ELR (cell line): Measurements from ENCODE around the gene STX4.
"Not testable (repeated sequence)": the region's sequence is repeated elsewhere in the genome, so short reads cannot be mapped to it uniquely, and the experiment has no call there.

Source experiments
- DNase-seq: peaks from one replicate; pipeline ENCODE4 v3.0.0-alpha.2; 2015; ENCODE audit warnings: low read depth

The STX4 gene

DNA sequence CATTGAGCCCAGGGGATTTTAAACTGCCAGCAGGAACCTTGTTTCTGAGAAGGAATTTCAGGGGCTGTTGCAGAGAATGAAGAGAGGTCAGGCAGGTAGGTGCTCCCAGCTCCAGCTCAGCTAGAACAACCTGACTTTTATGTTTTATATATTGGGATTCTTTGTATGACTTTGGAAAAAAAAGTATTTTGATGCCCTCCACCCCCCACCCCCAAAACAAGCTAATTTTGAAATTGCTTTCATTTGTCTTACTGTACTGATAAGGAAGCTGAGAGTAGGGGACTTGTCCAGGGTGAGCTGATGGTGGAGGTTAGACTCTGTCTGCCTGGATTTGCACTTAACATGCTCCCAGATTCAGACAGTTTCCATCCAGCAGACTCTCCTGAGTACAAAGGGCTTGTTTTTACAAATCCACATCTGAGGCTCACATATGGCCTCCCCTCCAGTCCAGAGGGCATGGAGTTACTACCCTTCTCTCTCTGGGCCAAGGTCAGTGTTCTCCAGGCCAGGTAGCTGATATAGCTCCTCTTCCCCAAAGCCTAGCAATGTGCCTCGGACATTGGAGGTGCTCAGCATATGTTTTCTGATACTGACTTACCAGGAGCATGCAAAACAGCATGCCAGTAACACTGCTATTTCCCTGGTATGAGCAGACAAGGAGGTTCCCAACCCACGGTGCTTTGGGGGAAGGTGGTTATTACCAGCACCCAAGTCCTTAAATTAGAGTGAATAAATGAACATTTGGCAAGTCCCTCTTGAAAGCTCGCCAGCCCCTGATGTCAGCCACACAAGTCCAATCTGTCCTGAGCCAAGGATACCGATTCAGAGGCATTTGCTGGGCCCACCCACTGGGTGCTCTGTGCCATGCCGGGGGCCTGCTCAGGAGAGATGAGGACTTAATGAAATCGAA is 34.3 kb upstream of the STX4 start:
- DNase-seq, result no peak

DNA sequence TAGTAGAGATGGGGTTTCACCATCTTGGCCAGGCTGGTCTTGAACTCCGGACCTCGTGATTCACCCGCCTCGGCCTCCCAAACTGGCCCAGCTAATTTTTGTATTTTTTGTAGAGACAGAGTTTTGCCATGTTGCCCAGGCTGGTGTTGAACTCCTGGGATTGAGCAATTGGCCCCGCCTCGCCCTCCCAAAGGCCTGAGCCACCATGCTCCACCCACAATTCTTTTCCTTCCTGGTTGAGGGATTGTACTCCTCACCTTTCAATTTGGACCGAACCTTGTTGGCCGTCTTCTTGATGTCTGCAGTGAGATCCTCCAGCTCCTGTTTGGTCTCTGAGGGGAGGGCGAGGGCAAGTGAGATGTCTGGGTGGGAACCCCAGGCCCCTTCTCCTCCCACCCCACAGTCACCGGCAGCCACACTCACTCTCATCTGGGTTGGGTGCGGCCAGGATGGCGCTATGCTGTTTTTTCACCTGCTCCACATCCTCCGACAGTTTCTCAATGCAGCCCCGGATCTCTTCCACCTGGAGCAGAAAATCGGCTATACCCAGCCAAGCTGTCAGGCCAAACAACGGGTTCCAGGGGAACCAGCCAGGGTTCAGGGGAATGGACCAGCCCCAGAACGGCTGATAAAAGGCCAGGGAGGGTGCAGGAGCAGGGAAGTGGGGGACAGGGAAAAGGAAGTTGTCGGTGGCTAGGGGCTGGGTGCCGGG is 32.5 kb upstream of the STX4 start:
- DNase-seq, result no peak

- no peak for DNase-seq
Measured at GRCh38 chr16:31001507-31002249, 31.7 kb upstream of the STX4 start.

- DNase-seq, result no peak
Measured at GRCh38 chr16:31002250-31002700, 31.1 kb upstream of the STX4 start.

DNA sequence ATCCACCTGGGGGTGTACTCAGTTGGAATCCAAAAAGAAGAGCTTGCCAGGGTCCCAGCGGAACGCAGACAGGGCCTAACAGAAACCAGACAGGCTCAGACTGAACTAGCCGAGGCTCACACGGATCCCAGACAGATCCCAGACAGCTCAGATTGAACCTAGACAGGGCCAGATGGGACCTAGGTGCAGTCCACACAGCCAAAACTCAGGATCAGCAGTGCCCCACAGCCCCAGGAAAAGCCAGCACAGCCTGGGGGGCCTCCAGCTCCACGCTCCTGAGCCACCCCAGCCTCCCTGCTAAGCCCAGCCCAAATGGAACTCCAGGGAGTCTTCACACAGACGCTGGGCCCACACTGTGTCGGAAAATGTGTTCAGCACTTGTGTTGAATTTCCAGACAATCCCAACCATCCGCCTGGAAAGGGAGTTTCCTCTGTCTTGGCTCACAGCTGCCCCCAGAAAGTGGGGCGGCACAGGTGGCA is 30.5 kb upstream of the STX4 start:
- DNase-seq, result no peak

GRCh38 chr16:31003744-31004143 is 29.6 kb upstream of the STX4 start:
- no peak for DNase-seq

DNA sequence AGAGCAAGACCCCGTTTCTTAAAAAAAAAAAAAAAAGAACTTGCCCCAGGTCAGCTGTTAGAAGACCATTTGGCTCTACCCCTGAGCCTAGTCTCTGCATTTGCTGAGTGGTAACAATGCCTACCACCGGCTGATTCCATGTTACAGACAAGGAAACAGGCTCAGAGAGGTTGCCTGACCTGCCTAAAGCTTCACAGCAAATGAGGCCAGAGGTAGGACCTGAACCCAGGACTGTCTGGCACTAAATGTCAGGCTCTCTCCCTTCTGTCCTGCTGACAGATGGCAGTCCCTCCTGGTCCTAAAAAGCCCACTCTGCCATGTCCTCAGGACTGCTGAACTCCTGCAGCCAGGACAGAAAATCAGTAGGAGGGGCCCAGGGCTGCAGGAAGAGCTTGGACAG is 28.7 kb upstream of the STX4 start:
- DNase-seq, result no peak

DNA sequence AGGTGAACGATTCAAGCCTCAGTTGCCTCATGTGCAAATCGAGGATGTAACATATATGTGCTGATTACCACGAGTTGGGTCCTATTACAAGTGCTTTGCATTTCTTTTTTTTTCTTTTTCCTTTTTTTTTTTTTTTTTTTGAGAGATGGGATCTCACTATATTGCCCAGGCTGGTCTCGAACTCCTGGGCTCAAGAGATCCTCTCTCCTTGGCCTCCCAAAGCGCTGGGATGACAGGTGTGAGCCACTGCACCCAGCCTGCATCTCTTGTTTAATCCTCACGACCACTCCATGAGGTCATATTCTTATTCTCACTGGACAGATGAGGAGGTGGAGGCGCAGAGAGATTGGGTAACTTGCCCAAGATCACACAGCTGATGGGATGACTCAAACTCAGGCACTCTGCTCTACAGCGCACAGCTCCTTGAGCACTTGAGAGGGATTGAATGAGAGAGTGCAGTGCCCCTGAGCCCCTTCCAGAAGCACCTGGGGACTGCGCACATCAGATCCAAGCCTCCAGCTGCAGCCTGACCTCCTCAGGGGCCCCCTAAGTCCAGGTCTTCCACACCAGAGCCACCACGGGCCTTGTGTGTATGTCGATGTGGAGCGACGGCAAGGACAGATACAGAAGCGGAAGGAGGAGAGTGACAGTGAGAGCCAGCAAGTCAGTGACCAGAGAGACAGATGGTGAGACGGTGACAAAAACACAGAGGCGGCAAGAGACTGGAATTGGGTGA is 27.8 kb upstream of the STX4 start:
- DNase-seq, result no peak

- DNase-seq, result no peak
Measured at GRCh38 chr16:31006086-31006385, 27.3 kb upstream of the STX4 start.

DNA sequence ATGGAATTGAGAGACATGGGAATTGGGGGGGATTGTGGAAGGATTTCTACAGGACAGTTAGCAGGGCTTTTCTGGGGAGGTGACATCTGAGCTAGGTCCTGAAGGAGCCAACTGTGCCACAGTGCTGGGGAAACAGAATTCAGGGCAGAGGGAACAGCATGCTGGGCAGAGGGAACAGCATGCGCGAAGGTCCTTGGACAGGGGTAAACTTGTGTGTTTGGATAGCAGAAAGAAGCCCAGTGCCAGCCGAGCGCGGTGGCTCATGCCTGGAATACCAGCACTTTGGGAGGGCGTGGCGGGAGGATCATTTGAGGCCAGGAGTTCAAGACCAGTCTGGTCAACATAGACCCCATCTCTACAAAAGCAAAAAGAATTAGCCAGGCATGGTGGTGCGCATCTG is 26.8 kb upstream of the STX4 start:
- DNase-seq, result no peak

- no peak for DNase-seq
Measured at GRCh38 chr16:31007684-31008083, 25.7 kb upstream of the STX4 start.

- DNase-seq, result peak; percentile 96
Measured at GRCh38 chr16:31008149-31008548, 25.2 kb upstream of the STX4 start.

DNA sequence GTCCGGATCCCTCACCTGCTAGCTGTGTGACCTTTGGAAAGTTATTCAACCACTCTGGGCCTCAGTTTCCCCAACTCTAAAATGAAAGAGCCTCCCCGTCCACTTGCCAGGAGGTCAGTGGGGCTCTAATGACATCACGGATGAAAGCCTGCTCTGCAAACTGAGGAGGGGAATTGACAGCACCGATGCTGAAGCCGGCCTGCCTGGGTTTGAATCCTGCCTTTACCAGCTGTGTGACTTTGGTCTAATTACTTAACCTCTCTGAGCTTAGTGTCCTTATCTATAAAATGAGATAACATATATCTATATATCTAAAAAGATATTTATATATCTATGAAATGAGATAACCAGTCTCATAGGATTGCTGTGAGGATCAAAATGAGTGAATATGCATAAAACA is 24.8 kb upstream of the STX4 start:
- DNase-seq, result no peak

- no peak for DNase-seq
Measured at GRCh38 chr16:31009120-31009519, 24.2 kb upstream of the STX4 start.

- peak; percentile 48 for DNase-seq
Measured at GRCh38 chr16:31009894-31010584, 23.3 kb upstream of the STX4 start.

- peak; percentile 49 for DNase-seq
Measured at GRCh38 chr16:31010585-31011325, 22.6 kb upstream of the STX4 start, which contains the start of gene STX1B. Gene STX1B (minus strand): TSS chr16:31010638. CDS start chr16:31010396, 242 bp downstream.

DNA sequence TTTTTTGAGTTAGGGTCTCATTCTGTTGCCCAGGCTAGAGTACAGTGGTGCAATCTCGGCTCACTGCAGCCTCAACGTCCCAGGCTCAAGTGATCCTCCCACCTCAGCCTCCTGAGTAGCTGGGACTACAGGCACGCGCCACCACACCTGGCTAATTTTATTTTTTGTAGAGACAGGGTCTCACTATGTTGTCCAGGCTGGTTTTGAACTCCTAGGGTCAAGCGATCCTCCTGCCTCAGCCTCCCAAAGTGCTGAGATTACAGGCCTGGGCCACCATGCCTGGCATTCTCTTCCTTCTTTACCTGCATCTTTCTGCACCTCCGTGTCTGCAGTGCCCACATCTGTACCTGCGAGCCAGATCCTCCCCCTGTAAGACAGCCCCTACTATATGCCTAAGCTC is 21.5 kb upstream of the STX4 start:
- DNase-seq, result not testable (repeated sequence)

GRCh38 chr16:31013292-31013691 is 20.1 kb upstream of the STX4 start:
- DNase-seq, result not testable (repeated sequence)

DNA sequence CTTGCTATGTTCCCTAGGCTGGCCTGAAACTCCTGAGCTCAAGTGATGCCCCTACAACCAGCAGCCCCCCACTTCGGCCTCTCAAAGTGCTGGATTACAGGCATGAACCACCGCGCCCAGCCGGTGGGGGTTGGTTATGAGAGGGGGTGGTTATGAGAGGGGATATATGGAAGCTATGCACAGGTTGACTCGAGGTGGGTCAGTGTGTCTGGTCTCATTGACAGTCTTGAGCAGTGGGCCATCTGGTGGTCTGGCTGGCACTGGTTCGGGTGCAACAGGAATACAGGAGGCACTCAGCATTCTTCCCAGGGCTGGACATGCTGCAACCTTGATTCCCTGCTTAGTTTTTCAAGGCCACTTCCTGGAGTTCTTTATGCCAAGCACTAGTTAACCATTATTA is 17.3 kb upstream of the STX4 start:
- peak; percentile 36 for DNase-seq

GRCh38 chr16:31017756-31018155 is 15.6 kb upstream of the STX4 start:
- DNase-seq, result not testable (repeated sequence)
